Retinal pigment epithelial cell (primary cell): ENCODE measurements around the gene SH3BP1.

ENCODE experiments used
- DNase-seq: peaks from one replicate; pipeline ENCODE4 v3.0.0-alpha.2; 2010; ENCODE audit warnings: low read depth
- H3K4me3 ChIP-seq: 2 replicates; pipeline ENCODE4 v1.5.1; 2011; ENCODE audit warnings: mild to moderate bottlenecking, low read length, control low read depth, moderate library complexity
- CTCF ChIP-seq: conservative IDR thresholded peaks from 2 replicates; pipeline ENCODE4 v1.5.1; 2011; ENCODE audit warnings: low read depth, low read length, control low read depth, inconsistent platforms

Gene SH3BP1

DNA sequence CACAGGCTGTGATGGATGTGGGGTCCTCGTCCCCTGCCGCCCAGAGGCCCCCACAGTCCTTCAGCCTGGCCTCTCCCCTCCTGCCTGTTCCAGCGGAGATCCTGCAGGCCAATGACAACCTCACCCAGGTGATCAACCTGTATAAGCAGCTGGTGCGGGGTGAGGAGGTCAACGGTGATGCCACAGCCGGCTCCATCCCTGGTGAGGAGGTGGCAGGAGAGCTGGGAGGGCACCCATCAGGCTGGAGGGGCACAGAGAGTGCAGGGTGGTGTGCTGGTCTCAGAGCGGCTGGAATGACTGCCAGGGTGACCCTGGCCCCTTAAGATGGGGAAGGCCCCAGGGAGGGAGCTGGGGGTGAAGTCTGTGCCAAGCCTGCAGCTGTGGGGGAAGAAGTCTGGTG, 14.6 kb upstream of the SH3BP1 start:
- TF ChIP-seq CTCF = no peak
- no peak overlapping the region for H3K4me3 ChIP-seq
- DNase-seq = no peak

DNA sequence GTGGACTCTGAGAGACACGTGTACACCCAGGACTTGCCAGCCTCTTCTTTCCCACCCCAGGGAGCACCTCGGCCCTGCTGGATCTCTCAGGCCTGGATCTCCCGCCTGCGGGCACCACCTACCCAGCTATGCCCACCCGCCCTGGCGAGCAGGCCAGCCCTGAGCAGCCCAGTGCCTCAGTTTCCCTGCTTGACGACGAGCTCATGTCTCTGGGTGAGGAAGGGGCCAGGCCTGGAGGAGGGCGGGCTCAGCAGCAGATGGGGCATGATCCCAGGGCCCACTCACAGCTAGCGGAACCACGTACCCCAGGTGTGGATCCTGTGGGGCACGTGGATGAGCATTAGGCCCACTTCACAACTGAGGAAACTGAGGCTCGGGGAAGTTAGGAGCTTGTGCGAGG, 13.7 kb upstream of the SH3BP1 start:
- no peak for TF ChIP-seq CTCF
- DNase-seq = no peak
- no peak overlapping the region for H3K4me3 ChIP-seq

GRCh38 chr22:37626144-37626543, 13.3 kb upstream of the SH3BP1 start:
- TF ChIP-seq CTCF = no peak
- no peak for DNase-seq
- no peak overlapping the region for H3K4me3 ChIP-seq

DNA sequence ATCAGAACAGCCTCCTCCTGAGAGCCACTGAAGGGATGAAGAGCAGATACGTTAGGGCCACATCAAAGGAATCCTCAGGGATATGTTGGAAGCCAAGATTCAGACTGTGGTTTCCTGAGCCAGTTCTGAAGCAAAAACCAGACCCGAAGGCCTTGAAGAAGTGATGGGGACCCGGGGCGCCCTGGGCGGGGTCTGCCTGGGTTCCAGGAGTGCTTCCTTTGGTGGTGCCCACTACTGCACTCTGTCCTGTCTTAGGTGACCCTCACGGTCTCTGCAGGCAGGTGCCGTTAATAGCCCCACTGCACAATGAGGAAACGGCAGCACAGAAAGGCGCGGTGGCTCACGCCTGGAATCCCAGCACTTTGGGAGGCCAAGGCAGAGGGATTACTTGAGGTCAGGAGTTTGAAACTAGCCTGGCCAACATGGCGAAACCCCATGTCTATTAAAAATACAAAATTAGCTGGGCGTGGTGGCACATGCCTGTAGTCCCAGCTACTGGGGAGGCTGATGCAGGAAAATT, 12.9 kb upstream of the SH3BP1 start:
- no peak for TF ChIP-seq CTCF
- H3K4me3 ChIP-seq = no peak overlapping the region
- DNase-seq = no peak

DNA sequence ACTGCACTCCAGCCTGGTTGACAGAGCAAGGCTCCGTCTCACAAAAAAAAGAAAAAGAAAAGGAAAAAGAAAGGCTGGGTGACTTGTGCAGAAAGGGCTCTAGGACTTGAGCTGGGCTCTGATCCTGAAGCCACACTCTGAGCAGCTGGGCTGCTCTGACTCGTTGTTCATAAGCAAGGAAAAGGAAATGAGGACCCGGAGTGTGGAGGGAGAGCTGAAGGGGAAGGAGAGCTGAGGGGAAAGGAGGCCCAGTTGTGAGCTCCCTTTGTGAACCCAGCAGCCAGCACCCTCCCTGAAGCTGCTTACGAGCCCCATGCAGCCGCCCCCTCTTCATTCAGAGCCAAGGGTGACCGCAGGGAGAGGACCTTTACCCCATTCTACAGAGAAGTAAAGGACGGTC, 12.3 kb upstream of the SH3BP1 start:
- H3K4me3 ChIP-seq = no peak overlapping the region
- TF ChIP-seq CTCF = no peak
- no peak for DNase-seq

- DNase-seq = no peak
- no peak for TF ChIP-seq CTCF
- no peak overlapping the region for H3K4me3 ChIP-seq
Observed at GRCh38 chr22:37627545-37627944, 11.9 kb upstream of the SH3BP1 start.

- no peak overlapping the region for H3K4me3 ChIP-seq
- TF ChIP-seq CTCF = no peak
- no peak for DNase-seq
Observed at GRCh38 chr22:37628830-37629229, 10.6 kb upstream of the SH3BP1 start.
